Stimulated activated CD4-positive, alpha-beta T cell treated with anti-CD3 and anti-CD28 coated beads, Interleukin-1b, Interleukin-23, amount 100 ng/mL, for 1 hour (primary cell): Measurements from ENCODE around the gene FGGY.
"Not testable (repeated sequence)": the region's sequence is repeated elsewhere in the genome, so short reads cannot be mapped to it uniquely, and the experiment has no call there.

ENCODE experiments used
- DNase-seq, 2 donors: peaks; one replicate each; pipeline ENCODE4 v3.0.0-alpha.2; 2020; ENCODE audit warnings: low read depth in 2 of 2

FGGY gene

GRCh38 chr1:59482986-59483385 lies 186.1 kb downstream of the FGGY start:
- DNase-seq: no peak

- DNase-seq: no peak
Measured at GRCh38 chr1:59484096-59484495, 187.2 kb downstream of the FGGY start.

- DNase-seq: no peak
Measured at GRCh38 chr1:59485171-59485570, 188.3 kb downstream of the FGGY start.

GRCh38 chr1:59485949-59486348 lies 189.1 kb downstream of the FGGY start:
- no peak for DNase-seq

- no peak for DNase-seq
Measured at GRCh38 chr1:59486615-59487014, 189.7 kb downstream of the FGGY start.

GRCh38 chr1:59487335-59488031 lies 190.6 kb downstream of the FGGY start:
- DNase-seq: no peak

- DNase-seq: no peak
Measured at GRCh38 chr1:59492500-59492899, 195.6 kb downstream of the FGGY start.

- DNase-seq: no peak
Measured at GRCh38 chr1:59494145-59494833, 197.4 kb downstream of the FGGY start.

- DNase-seq: not testable (repeated sequence)
Measured at GRCh38 chr1:59496156-59496555, 199.3 kb downstream of the FGGY start.

GRCh38 chr1:59497616-59498015 lies 200.7 kb downstream of the FGGY start:
- no peak for DNase-seq

- DNase-seq: no peak
Measured at GRCh38 chr1:59498640-59499039, 201.7 kb downstream of the FGGY start.

- DNase-seq: no peak
Measured at GRCh38 chr1:59499273-59499942, 202.5 kb downstream of the FGGY start.

GRCh38 chr1:59499943-59500569 lies 203.2 kb downstream of the FGGY start:
- DNase-seq: no peak

- DNase-seq: no peak
Measured at GRCh38 chr1:59500950-59501742, 204.3 kb downstream of the FGGY start.

- no peak for DNase-seq
Measured at GRCh38 chr1:59502009-59502691, 205.3 kb downstream of the FGGY start.

- no peak for DNase-seq
Measured at GRCh38 chr1:59504276-59504675, 207.4 kb downstream of the FGGY start.

GRCh38 chr1:59505596-59506028 lies 208.7 kb downstream of the FGGY start:
- DNase-seq: no peak

GRCh38 chr1:59506952-59507351 lies 210.1 kb downstream of the FGGY start:
- DNase-seq: no peak

GRCh38 chr1:59509341-59509875 lies 212.5 kb downstream of the FGGY start:
- no peak for DNase-seq

- no peak for DNase-seq
Measured at GRCh38 chr1:59510249-59510648, 213.4 kb downstream of the FGGY start.
